Activated CD4-positive, alpha-beta T cell treated with anti-CD3 and anti-CD28 coated beads, Interleukin-2, amount 50 U/mL, for 24 hours (primary cell): ENCODE data around the gene HBS1L.

ENCODE experiments used
- DNase-seq, 2 donors: peaks; one replicate each; pipeline ENCODE4 v3.0.0-alpha.2; 2020; ENCODE audit warnings: low read depth in 1 of 2, low spot score in 1 of 2

Gene HBS1L

GRCh38 chr6:135037541-135037940 lies 17.1 kb downstream of the HBS1L start:
- no peak for DNase-seq

- DNase-seq = no peak
Measured at GRCh38 chr6:135036731-135037420, 17.7 kb downstream of the HBS1L start.

- DNase-seq = no peak
Measured at GRCh38 chr6:135033238-135033637, 21.4 kb downstream of the HBS1L start.

- no peak for DNase-seq
Measured at GRCh38 chr6:135030532-135031178, 24.0 kb downstream of the HBS1L start.

- peak in 1 of 2 donors; percentile 18 for DNase-seq
Measured at GRCh38 chr6:135030056-135030473, 24.6 kb downstream of the HBS1L start.

- no peak for DNase-seq
Measured at GRCh38 chr6:135025775-135026174, 28.8 kb downstream of the HBS1L start.

GRCh38 chr6:135025175-135025574 lies 29.4 kb downstream of the HBS1L start:
- no peak for DNase-seq

- DNase-seq = no peak
Measured at GRCh38 chr6:135022050-135022697, 32.4 kb downstream of the HBS1L start.

GRCh38 chr6:135021310-135022049 lies 33.1 kb downstream of the HBS1L start:
- DNase-seq = no peak

GRCh38 chr6:135018941-135019340 lies 35.7 kb downstream of the HBS1L start:
- no peak for DNase-seq

- DNase-seq = no peak
Measured at GRCh38 chr6:135018052-135018451, 36.6 kb downstream of the HBS1L start.

GRCh38 chr6:135014353-135014832 lies 40.2 kb downstream of the HBS1L start:
- DNase-seq = peak in 1 of 2 donors; percentile 26

GRCh38 chr6:135013211-135013610 lies 41.4 kb downstream of the HBS1L start:
- no peak for DNase-seq

- DNase-seq = no peak
Measured at GRCh38 chr6:135012764-135013163, 41.9 kb downstream of the HBS1L start.

GRCh38 chr6:135012349-135012748 lies 42.3 kb downstream of the HBS1L start:
- no peak for DNase-seq

- DNase-seq = no peak
Measured at GRCh38 chr6:135008941-135009290, 45.7 kb downstream of the HBS1L start.

GRCh38 chr6:135008072-135008940 lies 46.3 kb downstream of the HBS1L start:
- no peak for DNase-seq

GRCh38 chr6:135006386-135006914 lies 48.2 kb downstream of the HBS1L start:
- DNase-seq = no peak

GRCh38 chr6:135004399-135004798 lies 50.2 kb downstream of the HBS1L start:
- DNase-seq = no peak

- no peak for DNase-seq
Measured at GRCh38 chr6:135002974-135003703, 51.5 kb downstream of the HBS1L start.
